Epithelial cell of prostate (primary cell): ENCODE data around the gene RCAN1.

Experiments
- DNase-seq: peaks from one replicate; pipeline ENCODE4 v3.0.0-alpha.2; 2011; ENCODE audit warnings: low read depth, low spot score
- H3K27ac ChIP-seq: fragments of 450-650 bp; 2 replicates; pipeline ENCODE4 v1.5.1; 2017; ENCODE audit warnings: mild to moderate bottlenecking

The RCAN1 gene

GRCh38 chr21:34603002-34603709 lies 11.8 kb downstream of the RCAN1 start:
- no peak for DNase-seq
- H3K27ac ChIP-seq, result no peak overlapping the region

- no peak for DNase-seq
These were observed 12.9 kb downstream of the RCAN1 start for GRCh38 chr21:34602061-34602460.

GRCh38 chr21:34599534-34600101 lies 15.3 kb downstream of the RCAN1 start:
- no peak overlapping the region for H3K27ac ChIP-seq
- DNase-seq, result no peak

More at GRCh38 chr21:34602061-34602460, 12.9 kb downstream of the RCAN1 start:
- H3K27ac ChIP-seq, result no peak overlapping the region

GRCh38 chr21:34598931-34599400 lies 15.9 kb downstream of the RCAN1 start:
- H3K27ac ChIP-seq, result peak overlapping the region; percentile 19
- DNase-seq, result peak; percentile 57

GRCh38 chr21:34597406-34597805 lies 17.5 kb downstream of the RCAN1 start:
- DNase-seq, result no peak
- H3K27ac ChIP-seq, result no peak overlapping the region

GRCh38 chr21:34596561-34597271 lies 18.2 kb downstream of the RCAN1 start:
- no peak for DNase-seq
- H3K27ac ChIP-seq, result no peak overlapping the region

GRCh38 chr21:34595457-34595856 lies 19.5 kb downstream of the RCAN1 start:
- no peak for DNase-seq
- no peak overlapping the region for H3K27ac ChIP-seq

GRCh38 chr21:34594566-34595234 lies 20.2 kb downstream of the RCAN1 start:
- H3K27ac ChIP-seq, result no peak overlapping the region

GRCh38 chr21:34593954-34594531 lies 20.9 kb downstream of the RCAN1 start:
- DNase-seq, result no peak
- H3K27ac ChIP-seq, result no peak overlapping the region

More at GRCh38 chr21:34594566-34595234, 20.2 kb downstream of the RCAN1 start:
- no peak for DNase-seq

- no peak overlapping the region for H3K27ac ChIP-seq
- no peak for DNase-seq
These were observed 21.5 kb downstream of the RCAN1 start for GRCh38 chr21:34593423-34593822.

GRCh38 chr21:34592120-34592955 lies 22.6 kb downstream of the RCAN1 start:
- no peak for DNase-seq

GRCh38 chr21:34590520-34590919 lies 24.4 kb downstream of the RCAN1 start:
- DNase-seq, result no peak
- no peak overlapping the region for H3K27ac ChIP-seq

More at GRCh38 chr21:34592120-34592955, 22.6 kb downstream of the RCAN1 start:
- no peak overlapping the region for H3K27ac ChIP-seq

GRCh38 chr21:34589511-34590282 lies 25.2 kb downstream of the RCAN1 start:
- H3K27ac ChIP-seq, result no peak overlapping the region
- DNase-seq, result no peak

GRCh38 chr21:34583926-34584563 lies 30.9 kb downstream of the RCAN1 start:
- H3K27ac ChIP-seq, result no peak overlapping the region
- no peak for DNase-seq

GRCh38 chr21:34582506-34583150 lies 32.3 kb downstream of the RCAN1 start:
- DNase-seq, result peak; percentile 39
- H3K27ac ChIP-seq, result peak overlapping the region; percentile 70

GRCh38 chr21:34580181-34580700 lies 34.7 kb downstream of the RCAN1 start:
- peak overlapping the region; percentile 95 for H3K27ac ChIP-seq
- DNase-seq, result peak; percentile 27

GRCh38 chr21:34579411-34579810 lies 35.5 kb downstream of the RCAN1 start:
- peak; percentile 57 for DNase-seq
- H3K27ac ChIP-seq, result peak overlapping the region; percentile 95
